Erythroblast (primary cell): ENCODE measurements around the gene GOLPH3.

ENCODE experiments used
- GATA1 ChIP-seq: IDR thresholded peaks from 2 replicates; pipeline ENCODE4 v1.6.1; 2011; ENCODE audit warnings: low read depth, mild to moderate bottlenecking, control low read depth, low read length, moderate library complexity
- POLR2A ChIP-seq: IDR thresholded peaks from 2 replicates; pipeline ENCODE4 v1.6.1; 2011; ENCODE audit warnings: mild to moderate bottlenecking, low read length

DNA sequence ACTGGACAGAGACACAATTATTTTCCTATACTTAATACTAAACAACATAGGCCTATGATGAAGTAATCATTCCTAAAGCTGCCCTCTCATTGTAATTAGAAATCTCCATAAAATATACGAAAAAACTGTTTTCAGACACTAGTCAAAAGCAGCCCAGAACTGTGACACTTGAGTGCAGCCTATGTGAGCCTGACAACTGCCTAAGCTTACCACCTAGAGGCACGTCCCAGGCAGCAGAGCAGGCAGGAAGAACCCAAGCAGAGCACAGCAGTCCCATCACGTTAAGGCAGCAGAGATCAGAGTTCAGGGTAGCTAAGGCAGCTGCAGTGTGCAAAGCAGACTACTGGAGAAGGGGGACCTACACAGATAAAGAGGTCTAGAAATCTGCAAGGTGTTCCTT is 46.4 kb downstream of the GOLPH3 start:
- TF ChIP-seq POLR2A (no peak), GATA1 (no peak)
